CD4-positive, alpha-beta T cell treated with Interleukin-17A for 4 hours (primary cell): ENCODE measurements around the gene FKBP2.
"Not testable (repeated sequence)": the region's sequence is repeated elsewhere in the genome, so short reads cannot be mapped to it uniquely, and the experiment has no call there.

Source experiments
- DNase-seq: peaks from one replicate; pipeline ENCODE4 v3.0.0-alpha.2; 2020; ENCODE audit warnings: mixed read lengths

The FKBP2 gene

DNA sequence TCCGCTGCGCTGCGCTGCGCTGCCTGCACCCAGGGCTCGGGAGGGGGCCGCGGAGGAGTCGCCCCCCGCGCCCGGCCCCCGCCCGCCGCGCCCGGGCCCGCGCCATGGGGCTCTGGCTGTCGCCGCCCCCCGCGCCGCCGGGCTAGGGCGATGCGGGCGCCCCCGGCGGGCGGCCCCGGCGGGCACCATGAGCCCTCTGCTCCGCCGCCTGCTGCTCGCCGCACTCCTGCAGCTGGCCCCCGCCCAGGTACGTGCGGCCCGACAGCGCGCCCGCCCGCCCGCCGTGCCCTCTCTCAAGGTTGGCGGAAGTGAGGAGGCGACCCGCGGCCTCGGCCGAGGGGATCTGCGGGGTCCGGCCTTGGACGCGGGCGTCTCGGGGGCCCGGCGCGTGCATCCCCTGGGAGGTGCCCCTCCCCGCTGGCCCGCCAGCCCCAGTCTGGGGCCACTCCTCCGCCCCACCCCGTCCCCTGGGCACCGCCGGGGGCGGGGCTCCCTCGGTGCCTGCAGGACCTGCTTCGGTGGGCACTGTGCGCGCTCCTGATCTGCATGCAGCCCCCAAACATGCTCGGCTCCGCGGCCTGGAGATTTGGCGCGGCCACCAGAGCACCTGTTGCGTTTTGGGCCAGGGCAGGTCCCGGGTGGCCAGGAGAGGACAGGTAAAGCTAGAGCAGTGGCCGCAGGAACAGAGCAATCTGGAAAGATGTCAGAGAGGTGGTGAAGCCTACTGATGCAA, 6.1 kb upstream of the FKBP2 start:
- DNase-seq, result peak; percentile 73

DNA sequence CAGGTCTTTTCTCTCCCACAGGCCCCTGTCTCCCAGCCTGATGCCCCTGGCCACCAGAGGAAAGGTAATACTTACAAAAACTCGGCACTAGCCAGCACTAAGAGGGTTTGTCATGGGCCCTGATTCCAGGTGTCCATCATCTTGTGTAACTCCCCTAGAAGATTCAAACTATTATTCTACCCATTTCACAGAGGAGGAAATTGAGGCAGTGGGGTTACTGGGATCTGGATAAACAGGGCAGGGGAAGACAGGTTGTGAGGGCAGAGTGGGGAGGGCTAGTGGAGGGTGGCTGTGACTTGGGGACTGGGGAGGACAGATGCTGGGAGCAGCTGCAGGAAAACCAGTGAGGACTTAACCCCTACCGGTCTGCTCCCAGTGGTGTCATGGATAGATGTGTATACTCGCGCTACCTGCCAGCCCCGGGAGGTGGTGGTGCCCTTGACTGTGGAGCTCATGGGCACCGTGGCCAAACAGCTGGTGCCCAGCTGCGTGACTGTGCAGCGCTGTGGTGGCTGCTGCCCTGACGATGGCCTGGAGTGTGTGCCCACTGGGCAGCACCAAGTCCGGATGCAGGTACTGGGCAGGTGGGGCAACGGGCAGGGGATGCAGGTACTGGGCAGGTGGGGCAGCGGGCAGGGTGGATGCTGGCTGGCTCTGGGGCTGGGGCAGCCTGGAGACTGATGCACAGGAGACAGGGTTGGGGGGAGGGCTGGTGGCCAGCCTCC, 5.3 kb upstream of the FKBP2 start:
- no peak for DNase-seq

DNA sequence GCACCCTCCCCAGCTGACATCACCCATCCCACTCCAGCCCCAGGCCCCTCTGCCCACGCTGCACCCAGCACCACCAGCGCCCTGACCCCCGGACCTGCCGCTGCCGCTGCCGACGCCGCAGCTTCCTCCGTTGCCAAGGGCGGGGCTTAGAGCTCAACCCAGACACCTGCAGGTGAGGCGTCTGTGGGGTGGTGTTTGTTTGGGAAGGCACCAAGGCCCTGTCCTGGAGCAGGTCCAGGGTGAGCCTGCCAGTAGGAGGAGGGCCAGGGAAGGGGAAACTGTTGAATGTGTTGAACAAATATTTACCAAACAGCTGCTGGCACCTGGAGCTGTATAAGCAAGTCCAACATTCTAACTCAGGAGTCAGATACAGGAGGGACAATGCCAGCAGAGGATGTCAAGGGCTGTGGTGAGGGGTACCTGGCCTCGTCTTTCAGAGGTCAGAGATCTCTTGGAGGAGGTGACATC, 3.4 kb upstream of the FKBP2 start:
- no peak for DNase-seq

DNA sequence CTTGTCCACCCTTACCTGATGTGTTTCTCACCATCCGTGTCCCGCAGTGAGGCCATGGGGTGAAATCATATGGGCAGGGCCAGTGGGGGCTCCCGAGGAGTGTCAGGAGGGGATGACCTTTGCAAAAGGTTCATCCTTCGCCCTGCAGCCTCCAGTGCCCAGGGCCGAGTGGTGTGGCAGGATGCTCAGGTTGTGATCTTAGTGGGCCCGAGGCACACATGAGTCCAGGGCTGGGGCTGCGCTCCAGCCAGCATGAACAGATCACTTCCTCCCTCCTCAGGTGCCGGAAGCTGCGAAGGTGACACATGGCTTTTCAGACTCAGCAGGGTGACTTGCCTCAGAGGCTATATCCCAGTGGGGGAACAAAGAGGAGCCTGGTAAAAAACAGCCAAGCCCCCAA, 2.8 kb upstream of the FKBP2 start:
- no peak for DNase-seq

DNA sequence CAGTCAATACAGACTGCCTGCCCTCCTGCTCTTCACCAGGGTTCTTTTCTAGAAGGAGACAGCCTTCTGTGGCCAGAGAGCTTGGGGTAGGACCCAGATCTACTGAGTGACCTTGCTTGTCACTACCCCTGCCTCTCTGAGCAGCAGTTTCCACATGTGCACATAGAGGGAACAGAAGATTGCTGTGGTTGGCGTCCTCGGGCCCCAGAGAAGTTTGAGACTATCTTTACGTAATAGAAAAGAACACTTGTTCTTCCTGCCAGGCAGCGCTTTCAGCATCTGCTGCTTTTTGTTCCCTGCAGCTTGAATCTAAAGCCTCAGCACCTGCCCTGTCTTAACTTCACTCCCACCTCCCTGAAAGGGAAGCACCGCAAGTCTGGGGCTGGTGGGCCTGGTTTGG, 1.9 kb upstream of the FKBP2 start:
- no peak for DNase-seq

DNA sequence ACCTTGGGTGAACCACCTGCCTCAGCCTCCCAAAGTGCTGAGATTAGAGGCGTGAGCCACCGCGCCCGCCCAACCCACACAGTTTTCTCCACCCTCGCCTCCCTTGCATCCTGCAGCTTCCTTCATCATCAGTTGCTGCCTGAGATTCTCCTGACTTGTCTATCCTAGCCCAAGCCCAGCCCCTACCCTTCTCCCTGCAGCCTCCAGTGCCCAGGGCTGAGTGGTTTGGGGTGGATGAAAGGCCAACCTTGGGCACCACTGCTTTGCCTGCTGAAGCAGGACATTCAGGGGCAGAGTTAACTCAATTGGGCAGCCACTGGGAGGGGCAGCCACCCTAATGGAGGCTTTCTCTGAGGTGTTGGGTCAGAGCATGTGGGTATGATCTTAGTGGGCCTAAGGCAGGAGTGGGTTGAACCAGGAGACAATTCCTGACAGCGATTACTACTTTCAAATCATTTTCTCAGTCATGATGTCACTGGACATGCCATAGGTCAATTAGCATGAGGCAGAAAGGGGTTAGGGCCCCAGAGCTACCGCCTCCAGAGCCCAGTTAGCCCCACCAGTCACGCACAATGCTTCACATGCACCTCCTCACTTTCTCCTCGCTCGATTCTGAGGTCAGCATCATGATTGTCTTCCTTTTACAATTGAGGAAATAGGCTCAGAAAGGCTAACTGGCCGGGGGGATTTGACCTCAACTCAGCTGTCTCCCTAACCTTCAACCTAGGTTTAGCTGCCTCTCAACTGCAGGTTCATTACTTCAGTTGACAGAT, 1.0 kb upstream of the FKBP2 start:
- DNase-seq, result no peak

DNA sequence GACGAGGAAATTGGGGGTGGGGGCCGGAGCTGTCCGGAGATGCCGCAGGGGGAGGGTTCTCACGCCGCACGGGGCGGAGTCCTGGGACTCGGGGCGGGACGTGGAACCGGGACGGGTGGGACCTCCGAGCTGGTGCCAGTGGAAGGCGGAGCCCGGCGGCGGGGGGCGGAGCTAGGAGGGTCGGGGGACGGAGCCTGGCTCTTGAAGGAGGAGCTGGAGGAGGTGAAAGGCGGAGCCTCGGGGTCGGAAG, 271 bp downstream of the FKBP2 start:
- no peak for DNase-seq

DNA sequence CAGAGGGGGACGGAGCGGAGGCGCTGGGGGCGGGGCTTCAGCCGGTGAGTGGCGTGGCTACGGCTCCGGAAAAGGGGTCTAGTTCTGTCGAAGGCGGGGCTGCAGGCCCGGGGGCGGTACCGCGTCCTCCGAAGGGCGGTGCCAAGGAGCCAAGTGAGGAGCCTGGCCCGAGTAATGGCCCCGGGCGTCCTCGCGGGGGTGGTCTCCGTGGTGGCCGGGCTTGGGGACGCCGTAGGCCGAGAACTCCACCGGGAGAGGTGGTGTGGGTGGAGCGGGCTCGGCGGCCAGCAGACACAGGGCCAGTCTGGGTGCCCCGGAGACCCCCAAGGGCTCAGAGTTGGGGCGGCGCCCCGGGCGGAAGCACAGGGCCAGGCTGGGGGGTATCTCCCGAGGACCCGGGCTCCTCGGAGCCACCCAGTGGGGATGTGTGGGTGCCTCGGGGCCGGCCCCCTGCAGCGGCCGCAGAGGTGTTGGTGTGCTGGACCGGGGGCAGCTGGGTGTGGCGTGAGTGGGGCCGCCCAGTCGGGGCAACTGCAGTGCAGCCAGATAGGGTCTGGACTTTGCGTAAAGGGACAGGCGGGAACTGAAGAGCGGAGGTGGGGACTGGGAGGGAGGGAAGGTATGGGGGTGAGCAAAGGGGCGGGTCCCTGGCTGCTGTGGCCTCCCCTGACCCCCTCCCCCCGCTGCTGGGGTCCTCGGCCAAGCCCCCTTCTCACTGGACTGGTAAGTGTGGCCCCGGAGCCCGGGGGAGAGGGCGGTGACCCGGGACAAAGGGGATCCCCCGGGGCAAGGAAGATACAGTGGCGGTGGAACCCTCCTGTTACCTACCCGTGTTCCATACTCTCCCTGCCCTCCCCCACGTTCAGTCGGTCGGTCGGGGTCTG, 838 bp downstream of the FKBP2 start:
- peak; percentile 100 for DNase-seq

DNA sequence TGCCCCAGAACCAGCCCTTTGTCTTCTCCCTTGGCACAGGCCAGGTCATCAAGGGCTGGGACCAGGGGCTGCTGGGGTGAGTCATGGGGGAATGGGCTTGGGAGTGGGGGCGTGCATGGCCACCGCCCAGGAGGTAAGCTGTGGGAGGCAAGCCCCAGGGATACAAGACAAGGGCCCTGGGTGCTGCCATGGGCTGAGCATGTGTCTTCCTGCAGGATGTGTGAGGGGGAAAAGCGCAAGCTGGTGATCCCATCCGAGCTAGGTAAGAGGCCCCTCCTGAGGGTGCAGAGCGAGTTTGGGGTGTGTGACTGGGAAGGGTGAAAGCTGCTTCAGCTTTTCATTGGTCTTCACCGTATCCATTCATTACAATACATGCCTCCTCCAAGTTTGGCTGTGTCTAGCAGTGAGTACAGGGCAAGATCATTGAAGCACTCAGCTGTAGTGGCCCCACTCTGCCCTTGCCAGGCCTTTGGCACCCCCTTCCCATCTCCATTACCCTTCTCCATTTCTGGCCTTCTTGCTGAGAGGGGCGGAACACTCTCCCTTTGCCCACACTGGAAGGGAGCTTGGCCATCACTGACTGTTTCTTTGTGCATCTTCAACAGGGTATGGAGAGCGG, 2.5 kb downstream of the FKBP2 start:
- DNase-seq, result no peak

DNA sequence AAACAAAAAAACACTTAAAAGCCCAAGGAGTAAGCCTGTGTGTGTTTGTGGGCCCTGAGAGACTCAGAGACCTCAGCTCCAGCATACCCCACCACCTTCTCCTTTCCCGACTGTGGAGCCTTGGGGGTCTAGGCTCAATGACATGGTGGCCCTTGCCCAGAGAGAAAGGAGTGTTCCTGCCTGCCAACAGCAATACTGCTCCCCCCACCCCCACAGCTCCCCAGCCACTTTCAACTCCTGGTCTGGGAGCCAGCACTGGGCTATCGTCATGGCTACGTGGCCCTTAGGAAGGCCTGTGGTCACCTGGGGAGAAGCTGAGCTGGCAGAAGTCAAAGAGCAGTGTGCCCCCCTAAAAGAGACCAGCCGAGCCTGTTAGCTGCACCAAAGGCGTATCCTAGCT, 3.2 kb downstream of the FKBP2 start:
- DNase-seq, result no peak

DNA sequence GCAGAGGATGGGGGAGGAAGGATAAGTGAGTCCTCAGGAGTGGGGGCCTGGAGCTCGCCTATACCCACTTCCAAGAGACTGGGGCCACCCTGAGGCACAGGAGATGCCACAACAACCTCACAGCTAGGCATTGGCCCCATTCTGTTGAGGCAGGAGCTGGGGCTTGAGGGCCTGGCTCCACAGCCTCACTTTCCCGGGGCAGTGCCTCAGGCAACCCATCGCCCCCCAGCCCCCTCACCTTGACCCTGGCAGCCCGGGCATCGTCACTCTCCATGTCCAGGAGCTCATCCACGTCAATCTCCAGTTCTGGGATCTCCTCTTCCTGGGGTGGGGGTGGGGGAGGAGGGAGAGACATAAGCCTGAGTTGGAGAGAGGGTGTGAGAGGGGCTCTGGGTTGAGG, 4.1 kb downstream of the FKBP2 start:
- DNase-seq, result peak; percentile 26

DNA sequence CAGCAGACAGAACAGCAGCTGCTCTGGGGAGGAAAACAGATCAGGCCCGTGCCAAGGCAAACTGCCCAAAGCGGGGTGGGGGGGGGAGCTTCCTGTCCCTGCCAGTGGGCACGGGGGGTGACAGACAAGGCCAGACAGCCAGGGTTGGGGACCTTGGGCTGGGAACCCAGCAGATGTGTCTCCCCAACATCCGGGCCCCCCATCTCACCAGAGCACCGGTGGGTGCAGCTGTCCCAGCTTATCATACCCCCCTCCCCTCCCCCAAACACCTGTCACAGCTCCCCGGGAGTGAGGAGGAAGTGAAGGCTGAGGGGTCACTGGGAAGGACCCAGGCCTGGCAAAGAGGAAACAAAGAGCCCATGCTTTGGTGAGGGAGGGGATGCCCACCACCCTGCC, 4.5 kb downstream of the FKBP2 start:
- DNase-seq, result peak; percentile 84

DNA sequence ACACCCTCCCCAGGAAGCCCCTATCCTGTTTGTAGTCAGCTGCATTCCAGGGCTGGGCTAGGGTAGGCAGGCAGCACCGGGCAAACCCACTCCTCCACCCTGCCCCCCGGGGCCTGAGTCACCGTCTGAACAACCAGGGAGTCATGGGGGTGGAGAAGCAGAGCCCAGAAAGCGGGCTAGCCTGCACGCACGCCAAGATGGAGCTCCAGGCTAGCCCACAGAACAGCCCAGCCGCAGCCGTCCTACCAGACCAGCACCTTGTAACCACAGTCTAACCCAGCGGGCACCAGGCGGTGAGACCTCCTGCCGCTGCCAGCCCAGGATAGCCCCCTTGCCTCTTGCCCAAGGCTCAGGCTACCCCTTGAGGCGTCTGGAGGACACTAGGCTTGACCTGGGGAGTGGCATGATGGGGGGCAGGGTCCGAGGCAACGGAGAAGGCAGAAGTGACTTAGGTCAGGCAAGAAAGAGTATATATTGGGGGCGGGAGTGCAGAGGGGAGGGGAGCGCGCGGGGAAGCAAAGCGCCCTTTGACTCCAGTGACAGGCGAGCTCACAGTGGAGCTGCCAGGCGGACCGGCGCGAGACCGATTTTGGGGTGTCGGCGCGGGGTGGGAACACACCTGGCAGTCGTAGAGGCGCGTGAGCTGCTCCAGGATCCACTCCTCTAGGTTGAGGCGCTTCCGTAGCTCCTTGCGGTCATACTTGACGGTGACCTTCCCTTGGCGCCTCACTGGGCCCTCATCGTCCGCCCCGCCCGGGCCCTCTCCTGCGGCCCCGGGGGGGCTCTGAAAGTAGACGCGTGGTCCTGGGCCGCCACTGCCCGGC, 5.1 kb downstream of the FKBP2 start:
- DNase-seq, result peak; percentile 91

DNA sequence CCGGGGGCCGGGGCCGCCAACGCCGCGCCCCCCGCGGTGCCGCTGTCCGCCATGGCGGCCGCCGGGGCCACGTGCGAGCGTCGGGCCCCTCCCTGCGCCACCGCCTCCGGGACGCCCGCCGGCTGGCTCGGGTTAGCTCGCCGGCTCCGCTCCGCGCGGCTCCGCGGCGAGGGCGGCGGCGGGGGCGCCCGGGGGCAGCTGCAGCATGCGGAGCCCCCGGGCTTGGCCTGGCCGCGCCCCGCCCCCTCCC, 5.7 kb downstream of the FKBP2 start:
- DNase-seq, result not testable (repeated sequence)

DNA sequence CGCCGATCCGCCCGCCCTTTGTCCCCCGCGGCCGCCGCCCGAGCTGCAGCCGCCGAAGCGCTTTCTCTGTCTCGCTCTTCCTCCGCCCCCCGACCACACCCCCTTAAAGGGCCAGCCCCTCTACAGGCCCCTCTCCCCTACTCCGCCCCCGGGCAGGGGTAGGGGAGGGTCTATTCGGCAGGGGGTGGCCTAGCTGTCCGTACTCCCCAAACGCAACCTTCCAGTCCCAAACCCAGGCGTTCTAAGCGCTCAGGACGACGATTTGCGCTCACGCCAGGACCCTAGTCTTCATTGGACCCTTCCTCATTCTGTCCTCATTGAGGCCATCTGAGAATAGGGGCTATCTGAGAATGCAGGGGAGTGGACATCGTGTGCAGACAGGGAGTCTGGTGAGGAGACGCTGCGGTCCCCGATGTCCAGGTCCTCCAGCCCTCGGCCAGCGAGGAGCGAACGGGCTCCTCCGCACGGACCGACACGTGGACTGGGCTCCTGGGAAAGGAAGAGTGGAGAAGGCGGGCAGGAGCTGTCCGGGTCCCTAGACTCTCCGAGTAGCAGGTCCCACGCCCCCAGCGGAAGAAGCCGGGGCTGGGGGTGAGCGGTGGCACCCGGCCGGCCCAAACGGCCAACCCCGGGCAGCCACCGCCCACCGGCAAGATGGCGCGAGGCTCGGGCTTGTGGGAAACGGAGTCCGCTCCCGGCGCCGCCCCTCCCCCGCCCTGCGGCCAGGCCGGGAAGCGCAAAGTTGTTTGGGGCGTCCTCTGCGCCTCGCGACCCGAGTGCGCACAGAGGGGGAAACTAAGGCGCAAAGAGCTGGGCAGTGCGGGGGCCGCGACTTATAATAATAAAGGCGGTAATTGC, 6.2 kb downstream of the FKBP2 start, which contains the start of gene PPP1R14B:
TSS of gene PPP1R14B (minus strand) at position 73 of the 858 bp plus-strand sequence. CDS start 270 bp downstream, outside the sequence.
- DNase-seq, result peak; percentile 91

DNA sequence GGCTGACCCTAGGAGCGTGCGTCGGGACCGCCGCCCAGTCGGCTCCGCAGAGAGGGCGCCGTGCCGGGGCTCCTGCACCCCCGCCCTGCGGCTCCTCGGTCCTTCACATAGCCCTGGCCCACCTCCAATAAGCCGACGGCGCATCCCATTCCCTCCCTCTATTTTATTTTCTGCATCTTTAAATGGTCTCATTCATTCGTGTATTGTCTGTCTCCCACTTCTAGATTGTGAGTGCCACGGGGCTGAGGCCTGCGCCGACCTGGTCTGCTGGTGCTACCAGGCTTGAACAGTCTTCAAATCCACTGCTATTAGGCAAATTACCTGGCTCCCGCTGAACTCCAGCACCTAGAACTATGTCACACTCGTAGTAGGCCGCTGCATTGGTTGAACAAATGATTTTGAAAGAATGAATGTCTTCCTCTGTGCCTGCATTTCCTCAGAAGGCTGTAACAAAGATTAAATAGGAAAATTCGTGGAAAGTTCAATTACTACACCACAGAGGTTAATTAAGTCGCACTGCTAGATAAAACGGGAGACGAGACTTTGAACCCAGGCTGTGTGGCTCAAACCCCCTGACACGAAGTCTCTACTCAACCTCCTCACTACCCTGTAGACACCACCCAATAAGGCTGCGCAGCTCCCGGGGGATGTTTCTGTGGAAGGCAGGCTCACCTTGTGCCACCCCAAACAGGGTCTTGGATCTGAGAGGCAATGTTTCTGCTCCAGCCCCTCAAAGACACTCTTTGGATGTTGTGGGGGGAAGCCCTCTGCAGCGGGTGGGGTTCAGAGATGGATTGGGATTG, 7.0 kb downstream of the FKBP2 start:
- no peak for DNase-seq

DNA sequence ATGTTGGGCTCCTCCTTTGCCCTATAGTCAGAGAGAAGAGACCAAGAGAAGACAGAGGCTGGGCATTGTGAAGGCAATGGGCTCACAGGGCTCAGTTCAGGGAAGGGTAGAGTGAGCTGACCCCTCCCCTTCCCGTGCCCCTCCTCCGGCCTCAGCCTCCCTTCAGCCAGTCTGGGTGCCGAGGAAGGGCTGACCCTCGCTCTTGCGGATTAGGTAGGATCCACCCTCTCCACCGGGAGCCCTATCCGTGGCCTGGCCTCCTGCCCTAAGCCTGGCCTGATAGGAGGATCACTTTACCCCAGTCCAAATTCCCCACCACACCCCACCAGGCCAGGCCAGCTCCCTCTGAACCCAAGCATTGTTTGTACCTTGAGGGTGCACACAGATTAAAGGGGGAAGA, 7.7 kb downstream of the FKBP2 start:
- no peak for DNase-seq

DNA sequence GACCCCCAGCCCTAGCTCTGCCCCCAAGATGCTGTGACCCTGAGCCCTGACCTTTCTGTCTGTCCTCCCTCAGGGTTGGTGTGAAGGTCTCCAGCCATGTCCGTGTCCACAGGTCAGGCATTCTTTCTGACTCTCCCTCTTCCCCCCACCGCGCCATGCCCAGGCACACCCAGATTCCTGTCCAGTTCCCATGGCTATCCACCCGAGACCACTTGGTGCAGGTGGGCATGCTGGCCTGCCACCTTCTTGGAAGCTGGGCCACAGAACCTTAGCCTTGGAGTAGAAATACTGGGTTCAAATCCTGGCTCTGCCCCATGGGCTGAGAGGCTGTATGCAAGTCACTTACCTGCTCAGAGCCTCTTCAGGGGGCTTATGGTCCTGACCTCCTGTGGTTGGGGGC, 8.1 kb downstream of the FKBP2 start:
- no peak for DNase-seq

DNA sequence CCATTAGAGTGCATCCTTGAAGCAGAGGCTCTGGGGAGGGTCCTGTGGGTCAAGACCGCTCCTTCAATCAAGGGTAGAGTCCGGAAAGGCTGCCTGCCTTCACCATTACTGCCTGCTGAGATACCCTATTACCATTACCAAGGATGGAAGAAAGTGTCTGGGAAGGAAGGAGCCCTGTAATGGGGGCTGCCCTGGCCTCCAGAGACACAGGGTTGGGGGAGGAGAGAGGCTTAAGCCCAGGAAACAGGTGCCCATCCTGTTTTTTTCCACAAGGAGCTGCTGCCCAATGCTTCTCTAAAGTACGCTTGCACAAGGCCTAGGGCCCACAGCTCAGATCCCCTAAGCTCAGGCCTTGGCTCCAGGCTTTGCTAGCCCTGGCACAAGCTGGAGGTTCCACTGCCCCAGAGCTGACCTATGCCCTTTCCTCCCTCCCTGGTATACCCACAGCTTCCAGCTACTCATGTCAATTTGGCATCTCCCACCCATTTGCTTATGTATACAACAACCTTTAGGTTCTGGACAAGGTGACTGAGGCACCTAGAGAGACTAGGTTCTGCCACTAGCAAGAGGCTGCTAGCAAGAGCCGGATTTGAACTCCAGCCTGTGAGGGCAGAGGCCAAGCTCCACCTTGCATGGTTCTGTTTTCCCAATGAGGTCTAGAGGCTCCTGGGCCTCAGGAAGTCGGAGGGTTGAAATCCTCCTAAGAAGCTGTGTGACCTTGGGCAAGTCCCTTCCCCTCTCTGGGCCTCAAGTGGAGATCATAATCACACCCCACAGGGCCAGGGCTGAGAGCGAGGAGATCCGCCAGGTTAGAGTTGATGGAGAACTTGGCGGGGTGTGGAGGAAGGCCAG, 8.9 kb downstream of the FKBP2 start:
- no peak for DNase-seq
